ENCODE results near the gene NR5A1.

Gene NR5A1

GRCh38 chr9:124507880-124508423, 753 bp upstream of the NR5A1 start:
- no peak overlapping the region for H3K4me3 ChIP-seq (ENCODE audit: low read length)
- no peak for TF ChIP-seq ZNF274 (IDR thresholded peaks at IDR 0.05; ENCODE audit: low read depth, low read length)

- TF ChIP-seq ZNF274 (IDR thresholded peaks at IDR 0.05; ENCODE audit: low read depth, low read length) = no peak
- H3K4me3 ChIP-seq (ENCODE audit: low read length) = no peak overlapping the region
Measured at GRCh38 chr9:124506433-124506832, 766 bp downstream of the NR5A1 start.

- no peak for TF ChIP-seq ZNF274 (IDR thresholded peaks at IDR 0.05; ENCODE audit: low read depth, low read length)
- no peak overlapping the region for H3K4me3 ChIP-seq (ENCODE audit: low read length)
Measured at GRCh38 chr9:124505901-124506346, 1.3 kb downstream of the NR5A1 start.

GRCh38 chr9:124505006-124505900, 1.9 kb downstream of the NR5A1 start:
- TF ChIP-seq ZNF274 (IDR thresholded peaks at IDR 0.05; ENCODE audit: low read depth, low read length) = no peak
- no peak overlapping the region for H3K4me3 ChIP-seq (ENCODE audit: low read length)

- H3K4me3 ChIP-seq (ENCODE audit: low read length) = no peak overlapping the region; the same call in 1 of the 2 replicates
- TF ChIP-seq ZNF274 (IDR thresholded peaks at IDR 0.05; ENCODE audit: low read depth, low read length) = no peak
Measured at GRCh38 chr9:124504530-124505005, 2.6 kb downstream of the NR5A1 start.

GRCh38 chr9:124503713-124504529, 3.3 kb downstream of the NR5A1 start:
- H3K4me3 ChIP-seq (ENCODE audit: low read length) = no peak overlapping the region; the same call in 1 of the 2 replicates
- no peak for TF ChIP-seq ZNF274 (IDR thresholded peaks at IDR 0.05; ENCODE audit: low read depth, low read length)

GRCh38 chr9:124502711-124503702, 4.2 kb downstream of the NR5A1 start:
- no peak for TF ChIP-seq ZNF274 (IDR thresholded peaks at IDR 0.05; ENCODE audit: low read depth, low read length)
- no peak overlapping the region for H3K4me3 ChIP-seq (ENCODE audit: low read length)

GRCh38 chr9:124501771-124502320, 5.4 kb downstream of the NR5A1 start:
- TF ChIP-seq ZNF274 (IDR thresholded peaks at IDR 0.05; ENCODE audit: low read depth, low read length) = no peak
- no peak overlapping the region for H3K4me3 ChIP-seq (ENCODE audit: low read length)

GRCh38 chr9:124500796-124501611, 6.2 kb downstream of the NR5A1 start:
- TF ChIP-seq ZNF274 (IDR thresholded peaks at IDR 0.05; ENCODE audit: low read depth, low read length) = no peak
- no peak overlapping the region for H3K4me3 ChIP-seq (ENCODE audit: low read length)

GRCh38 chr9:124500028-124500795, 7.0 kb downstream of the NR5A1 start:
- TF ChIP-seq ZNF274 (IDR thresholded peaks at IDR 0.05; ENCODE audit: low read depth, low read length) = no peak
- H3K4me3 ChIP-seq (ENCODE audit: low read length) = no peak overlapping the region

GRCh38 chr9:124499216-124499615, 8.0 kb downstream of the NR5A1 start:
- H3K4me3 ChIP-seq (ENCODE audit: low read length) = no peak overlapping the region
- TF ChIP-seq ZNF274 (IDR thresholded peaks at IDR 0.05; ENCODE audit: low read depth, low read length) = no peak
